ENCODE measurements around the gene GSTM4.
"Not testable (repeated sequence)": the region's sequence is repeated elsewhere in the genome, so short reads cannot be mapped to it uniquely, and the experiment has no call there.

GSTM4 gene

DNA sequence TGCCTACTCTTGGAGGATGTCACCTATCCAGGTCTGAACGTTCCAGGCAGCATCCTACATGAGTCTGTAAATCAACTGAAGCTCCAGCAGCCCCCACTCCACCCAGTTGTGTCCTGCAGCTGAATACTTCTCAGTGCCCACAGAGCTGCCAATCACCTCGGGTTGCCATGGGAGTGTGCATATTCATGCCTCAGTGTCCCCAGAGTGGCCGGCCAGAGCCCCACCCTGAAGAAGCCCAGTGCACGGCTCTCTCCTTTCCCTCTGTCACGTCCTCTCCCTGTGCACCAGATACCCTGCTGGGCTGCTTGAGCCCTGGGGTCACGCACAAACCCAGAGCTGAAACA, 16.1 kb upstream of the GSTM4 start:
- no peak for DNase-seq

DNA sequence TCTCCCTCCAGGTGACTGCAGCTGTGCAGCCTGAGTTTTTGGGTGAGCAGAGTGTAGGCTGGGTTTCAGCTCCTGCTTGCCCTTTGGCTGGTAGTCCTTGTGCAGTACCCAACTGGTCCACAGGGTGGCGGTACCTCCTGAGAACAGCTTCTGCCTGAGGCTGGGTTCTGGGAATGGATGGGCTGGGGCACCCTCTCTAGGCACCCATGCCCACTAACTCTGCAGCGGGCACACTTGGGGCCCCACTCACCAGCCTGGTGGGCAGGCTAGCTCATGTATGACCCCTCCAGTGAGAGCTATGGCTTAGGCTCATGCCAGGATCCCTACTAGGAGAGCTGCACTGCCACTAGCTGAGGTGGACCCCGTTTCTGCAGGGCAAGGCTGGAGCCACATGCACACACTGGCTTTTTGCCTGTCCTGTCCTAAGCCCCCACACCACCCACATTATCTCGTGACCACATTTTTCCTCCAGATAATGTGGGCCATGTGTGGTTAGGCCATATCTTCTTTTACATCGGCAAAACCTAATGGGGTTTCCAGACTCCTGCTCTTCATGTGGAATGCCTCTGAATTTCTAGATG, 15.5 kb upstream of the GSTM4 start:
- peak; percentile 67 for DNase-seq

DNA sequence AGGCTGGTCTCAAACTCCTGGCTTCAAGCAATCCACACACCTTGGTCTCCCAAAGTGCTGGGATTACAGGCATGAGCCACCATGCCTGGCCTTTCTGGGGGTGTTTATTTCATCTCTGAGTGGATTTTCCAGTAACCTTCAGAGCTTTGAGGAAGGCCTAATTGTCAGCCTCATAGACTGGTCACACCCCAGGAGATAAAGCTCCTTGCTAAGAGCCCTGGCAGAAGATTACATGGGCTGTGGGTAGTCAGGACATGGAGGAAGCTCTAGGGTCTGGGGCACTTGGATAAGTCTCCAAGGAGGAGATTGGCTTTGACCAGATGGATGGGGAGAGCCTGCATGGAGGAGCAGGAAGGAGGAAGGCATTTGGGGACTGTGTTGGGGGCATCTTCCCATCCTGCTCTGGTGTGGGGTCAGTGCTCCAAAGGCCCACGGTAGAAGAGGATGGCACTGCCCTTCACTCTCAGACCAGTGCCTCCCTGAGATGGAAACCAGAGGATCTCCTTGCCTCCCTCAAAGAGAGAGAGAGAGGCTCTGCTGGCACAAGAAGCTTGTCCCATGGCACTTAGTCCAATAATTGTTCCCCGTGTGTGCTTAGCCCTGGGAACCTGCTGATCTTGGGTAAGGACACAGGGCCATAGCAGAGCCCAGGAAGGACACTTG, 14.7 kb upstream of the GSTM4 start:
- DNase-seq: no peak

DNA sequence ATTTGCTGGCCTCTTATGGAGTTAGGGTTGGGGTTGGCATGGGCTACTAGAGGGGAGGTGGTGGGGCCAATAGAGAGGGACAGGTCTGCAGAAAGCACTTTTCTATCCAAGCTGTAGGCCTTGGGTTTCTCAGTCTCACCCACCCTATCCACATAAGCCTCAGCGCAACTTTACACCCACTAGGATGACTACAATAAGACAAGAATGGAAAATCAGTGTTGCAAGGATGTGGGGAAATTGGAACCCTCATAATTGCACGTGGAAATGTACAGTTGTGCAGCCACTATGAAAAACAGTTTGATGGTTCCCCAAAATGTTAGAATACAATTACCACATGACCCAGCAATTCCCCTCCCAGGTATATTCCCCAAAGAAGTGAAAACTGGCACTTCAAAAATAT, 14.0 kb upstream of the GSTM4 start:
- DNase-seq: no peak

DNA sequence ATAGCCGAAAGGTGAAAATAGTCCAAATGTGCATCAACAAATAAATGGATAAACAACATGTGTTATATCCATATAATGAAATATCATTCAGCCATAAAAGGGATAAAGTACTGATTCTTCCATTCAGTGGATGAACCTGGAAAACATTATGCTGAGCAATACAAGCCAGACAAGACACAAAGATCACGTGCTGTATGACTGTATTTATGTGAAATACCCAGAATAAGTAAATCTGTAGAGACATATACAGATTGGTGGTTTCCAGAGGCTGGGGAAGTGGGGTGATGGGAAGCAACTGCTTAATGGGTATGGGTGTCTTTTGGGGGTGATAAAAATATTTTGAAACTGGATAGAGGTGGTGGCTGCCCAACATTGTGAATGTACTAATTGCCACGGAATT, 13.3 kb upstream of the GSTM4 start:
- no peak for DNase-seq

DNA sequence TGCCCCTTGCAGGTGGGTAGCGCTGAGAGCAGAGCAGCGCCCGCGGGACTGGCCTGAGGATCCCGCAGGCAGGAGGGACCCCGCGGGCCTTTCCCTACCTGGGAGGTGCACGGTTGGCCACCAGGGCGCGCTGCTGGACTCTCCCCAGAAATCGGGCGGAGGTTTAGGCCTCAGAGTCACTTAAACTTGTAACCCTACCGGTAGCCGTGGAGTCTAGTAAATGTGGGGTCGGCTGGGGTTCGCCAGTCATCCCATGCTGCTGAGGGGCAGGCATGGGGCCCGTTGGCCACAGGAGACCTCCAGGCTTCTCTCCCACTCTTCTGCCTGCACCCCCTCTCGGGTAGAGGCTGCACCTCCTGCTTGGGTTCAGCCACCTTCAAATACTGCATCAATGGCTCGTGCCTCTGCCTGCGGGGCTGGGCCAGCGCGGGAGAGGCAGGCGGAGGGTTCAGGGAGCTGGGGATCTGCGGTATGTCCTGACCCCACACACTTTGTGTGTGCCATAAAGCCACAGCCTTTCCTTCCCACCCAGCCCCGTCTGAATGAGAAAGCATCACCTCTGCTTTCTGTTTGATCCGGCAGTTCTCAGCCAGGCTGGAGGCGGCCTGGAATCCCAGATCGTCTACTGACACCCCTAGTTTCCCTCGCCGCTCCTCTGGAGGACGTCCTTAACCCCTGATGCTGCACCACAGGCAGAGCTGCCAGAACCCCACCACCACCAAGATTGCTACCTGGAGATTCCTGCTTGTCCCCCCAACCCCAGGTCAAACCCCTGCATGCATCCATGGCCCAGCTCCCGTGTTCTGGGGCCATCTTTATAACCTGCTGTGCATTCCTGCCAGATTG, 12.3 kb upstream of the GSTM4 start:
- peak; percentile 75 for DNase-seq

DNA sequence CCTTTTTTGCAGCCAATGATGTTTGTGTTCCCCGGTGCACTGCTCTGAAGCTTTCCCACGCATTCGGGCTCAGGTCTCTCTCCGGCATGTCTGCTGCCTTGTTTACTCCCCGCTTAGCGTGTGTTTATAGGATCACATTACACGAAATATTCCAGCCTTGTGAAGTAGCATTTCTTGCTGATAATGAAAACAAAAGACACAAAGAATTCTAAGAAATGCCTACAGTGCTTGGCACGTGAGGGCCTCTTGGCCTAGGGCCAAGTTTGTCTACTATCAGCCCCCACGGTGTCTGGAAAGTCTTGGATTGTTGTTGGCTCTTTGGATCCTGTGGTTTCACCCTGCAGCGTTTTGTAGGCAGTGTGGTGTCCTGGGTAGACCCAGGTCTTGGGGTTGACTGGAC, 11.2 kb upstream of the GSTM4 start:
- no peak for DNase-seq

DNA sequence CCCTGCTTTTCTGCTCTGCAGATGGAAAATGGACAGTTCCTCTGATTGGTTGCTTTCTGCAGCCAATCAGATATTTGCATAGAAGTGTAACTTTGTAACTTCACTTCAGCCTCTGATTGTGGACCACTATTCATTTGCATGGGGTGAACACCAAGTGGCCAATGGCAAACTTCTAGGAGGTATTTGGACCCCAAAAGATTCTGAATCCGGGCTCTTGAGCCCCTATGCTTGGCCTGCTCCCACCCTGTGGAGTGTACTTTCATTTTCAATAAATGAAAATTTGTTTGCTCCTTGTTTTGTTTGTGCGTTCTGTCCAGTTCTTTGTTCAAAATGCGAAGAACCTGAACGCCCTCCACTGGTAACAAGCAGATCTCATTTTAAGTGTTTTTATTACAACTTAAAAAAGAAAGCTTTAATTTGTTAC, 6.4 kb upstream of the GSTM4 start:
- no peak for DNase-seq

DNA sequence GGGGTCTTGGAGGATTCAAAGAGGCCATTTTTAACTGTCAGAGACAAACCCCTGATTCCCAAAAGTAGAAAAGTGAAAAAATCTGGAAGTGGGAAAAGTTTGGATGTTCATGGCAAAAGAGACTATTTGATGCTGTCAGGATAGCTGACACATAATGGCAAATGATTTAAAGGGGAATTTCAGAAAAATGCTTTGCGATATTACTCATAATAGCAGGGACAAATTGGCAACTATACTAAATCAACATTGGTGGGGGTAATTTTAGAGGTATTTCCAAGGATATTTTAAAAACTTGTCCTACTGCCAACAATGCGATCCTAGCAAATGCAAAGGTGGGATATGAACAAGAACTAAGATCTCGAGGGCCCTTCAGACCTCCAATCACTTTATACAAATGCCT, 5.3 kb upstream of the GSTM4 start:
- no peak for DNase-seq

DNA sequence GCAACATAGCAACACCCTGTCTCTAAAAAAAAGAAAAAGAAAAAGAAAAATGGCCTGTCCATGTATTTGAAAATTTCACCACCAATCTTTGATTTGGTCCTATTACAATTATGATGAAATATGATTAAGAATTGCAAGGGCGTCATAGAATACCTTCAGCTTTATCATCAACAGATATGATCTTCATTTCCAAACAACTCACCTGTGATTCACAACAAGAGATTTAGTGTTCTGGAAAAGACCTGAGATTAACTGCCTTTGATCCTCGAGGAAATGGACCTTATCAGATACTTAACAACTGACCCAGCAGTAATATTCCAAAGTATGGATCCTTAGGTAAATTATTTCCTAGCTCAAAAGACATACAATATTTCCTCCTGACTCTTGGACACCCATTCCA, 3.5 kb upstream of the GSTM4 start:
- no peak for DNase-seq

DNA sequence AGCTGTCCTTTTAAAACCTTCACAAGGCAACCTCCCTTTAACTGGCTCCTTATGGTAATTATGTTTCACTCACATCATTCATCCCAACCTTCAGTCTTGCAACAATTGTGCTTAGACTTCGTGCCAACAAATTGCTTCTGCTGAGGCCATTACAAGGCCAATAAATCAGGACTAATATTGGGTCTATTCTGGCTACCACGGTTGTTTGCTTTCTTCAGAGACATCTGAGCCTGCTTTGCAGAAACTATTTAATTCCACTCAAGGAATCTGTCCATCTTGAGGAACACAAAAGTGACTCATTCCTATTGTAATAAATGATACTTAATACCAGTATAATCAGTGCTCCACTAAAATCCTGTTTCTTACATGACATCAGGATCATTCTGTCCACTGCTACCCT, 2.6 kb upstream of the GSTM4 start:
- DNase-seq: no peak

DNA sequence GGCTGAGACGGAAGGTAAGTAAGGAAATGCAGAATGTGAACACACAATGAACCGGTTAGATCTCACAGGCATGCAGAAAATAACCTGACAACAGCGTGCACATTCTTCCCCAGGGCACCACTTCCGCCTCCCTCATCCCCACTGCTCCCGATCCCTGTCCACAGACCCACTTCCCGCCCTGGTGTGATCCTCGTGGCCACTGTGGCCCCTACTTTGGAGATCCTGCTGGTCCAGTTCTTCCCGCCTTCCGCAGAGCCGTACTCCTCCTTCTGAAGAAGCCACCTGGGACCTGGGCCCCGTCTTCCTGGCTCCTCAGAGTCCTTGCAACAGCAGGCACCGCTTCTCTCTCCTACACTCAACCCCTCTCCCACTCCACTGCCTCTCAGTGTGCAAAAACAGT, 1.4 kb upstream of the GSTM4 start:
- no peak for DNase-seq

DNA sequence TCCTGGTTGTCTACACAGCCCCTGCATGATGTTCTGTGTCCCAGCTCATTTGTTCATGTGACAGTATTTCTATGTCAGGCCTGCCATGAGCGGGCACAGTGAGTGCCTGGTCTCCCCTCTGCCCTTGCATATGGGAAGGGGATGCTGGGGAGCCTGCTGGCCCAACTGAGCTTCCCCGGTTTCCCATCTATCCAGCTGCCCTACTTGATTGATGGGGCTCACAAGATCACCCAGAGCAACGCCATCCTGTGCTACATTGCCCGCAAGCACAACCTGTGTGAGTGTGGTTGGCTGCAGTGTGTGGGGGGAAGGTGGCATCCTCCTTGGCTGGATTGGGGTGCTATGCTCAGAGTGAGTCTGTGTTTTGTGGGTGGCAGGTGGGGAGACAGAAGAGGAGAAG, 1.5 kb downstream of the GSTM4 start:
- no peak for DNase-seq

DNA sequence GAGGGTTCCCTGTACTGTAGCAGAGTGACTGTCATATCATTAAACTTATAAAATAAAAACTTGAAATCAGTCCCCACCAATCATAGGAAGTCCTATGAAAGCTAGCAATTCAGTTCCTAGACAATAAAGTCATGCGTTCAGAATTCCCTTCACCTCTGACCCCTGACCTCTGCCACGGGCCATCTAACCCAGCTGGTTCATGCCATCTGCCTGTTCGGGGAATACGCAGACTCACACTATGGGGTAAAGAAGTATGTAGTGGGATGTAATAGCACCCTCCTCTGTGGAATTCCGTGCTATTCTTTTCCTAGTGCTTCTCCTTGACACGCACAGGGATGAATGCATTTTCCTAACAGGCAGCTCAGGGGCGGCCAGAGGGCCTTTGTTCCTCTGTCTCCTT, 2.1 kb downstream of the GSTM4 start:
- DNase-seq: no peak

DNA sequence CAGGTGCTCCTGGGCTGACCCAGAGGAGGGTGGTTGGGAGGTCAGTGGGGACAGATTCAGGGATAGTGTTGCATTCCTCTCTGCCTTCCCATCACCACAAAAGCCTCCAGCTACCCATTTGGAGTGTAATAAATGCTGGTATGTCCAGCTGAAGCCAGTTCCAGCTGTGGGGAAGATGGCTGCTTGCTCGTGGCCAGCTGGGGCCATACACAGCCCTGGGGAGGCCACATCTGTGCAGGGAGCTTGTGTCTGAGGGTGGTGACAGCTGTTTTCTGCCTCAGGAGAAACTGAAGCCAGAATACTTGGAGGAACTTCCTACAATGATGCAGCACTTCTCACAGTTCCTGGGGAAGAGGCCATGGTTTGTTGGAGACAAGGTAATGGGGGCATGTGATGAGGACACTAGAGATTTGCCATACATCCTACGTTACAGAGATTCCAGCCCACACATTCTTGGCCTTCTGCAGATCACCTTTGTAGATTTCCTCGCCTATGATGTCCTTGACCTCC, 2.7 kb downstream of the GSTM4 start:
- peak; percentile 15 for DNase-seq

DNA sequence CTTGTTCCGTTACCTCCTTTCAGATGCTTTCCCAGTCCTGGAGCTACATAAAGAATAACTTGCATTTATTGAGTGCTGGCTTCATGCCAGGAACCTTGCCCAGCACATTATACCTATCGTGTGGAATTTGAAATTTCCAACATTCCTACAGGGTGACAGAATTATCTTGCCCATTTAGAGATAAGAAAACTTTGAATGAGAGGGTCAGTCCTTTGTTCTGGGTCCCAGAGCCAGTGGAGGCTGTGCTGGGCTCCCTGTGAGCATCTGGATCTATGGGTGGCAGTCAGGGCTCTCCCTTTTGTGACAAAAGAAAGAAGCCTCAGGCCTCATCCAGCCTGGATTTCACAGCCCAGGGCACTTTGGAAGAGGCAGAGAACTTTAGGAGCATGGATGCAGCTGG, 3.2 kb downstream of the GSTM4 start:
- no peak for DNase-seq

DNA sequence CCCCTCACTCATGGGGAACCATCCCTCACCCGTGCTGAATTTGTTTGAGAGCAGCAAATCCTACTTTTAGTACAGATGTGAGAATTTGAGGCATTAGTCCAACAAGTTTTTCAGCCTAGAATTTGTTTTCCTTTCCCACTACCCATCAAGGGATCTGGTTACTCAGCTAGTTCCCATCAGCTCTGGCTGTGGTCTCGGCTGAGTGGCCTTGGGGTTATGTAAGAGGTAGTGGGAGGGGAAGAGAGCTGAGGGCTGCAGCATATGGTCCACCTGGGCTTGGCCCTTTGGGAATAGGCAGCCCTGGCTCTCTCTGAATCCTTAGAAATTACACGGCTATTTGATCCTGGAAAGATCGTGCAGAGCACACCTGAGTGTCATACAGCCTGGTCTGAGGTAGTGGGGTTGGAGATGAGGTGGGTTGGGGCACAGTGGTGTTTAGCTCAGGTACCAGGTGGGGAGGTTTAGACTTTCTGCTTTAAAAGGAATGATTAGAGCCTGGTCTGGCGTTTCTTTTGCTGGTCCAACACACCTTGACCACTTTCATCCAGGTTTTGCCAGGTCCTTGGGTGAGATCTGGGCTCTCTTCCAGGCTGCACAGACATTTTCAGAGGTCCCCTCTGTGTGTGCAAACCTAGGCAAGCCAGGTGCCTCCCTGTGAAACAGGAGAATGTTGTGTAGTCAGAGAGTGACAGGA, 4.2 kb downstream of the GSTM4 start:
- no peak for DNase-seq

DNA sequence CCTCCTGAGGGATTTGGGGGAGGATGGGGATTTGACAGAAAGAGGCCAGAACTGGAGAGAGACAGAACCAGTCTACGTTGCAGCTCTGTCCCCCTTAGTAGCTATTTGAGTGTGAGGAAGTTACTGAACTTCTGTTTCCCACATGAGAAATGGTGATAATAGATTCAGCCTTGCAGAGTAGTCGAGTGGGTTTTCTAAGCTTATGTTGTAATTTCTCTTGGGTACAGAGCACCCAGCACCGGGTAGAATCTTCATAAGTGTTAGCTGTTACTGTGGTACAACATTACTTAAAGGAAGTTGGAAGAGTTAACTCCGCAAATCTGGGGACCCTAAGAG, 4.8 kb downstream of the GSTM4 start:
- not testable (repeated sequence) for DNase-seq

DNA sequence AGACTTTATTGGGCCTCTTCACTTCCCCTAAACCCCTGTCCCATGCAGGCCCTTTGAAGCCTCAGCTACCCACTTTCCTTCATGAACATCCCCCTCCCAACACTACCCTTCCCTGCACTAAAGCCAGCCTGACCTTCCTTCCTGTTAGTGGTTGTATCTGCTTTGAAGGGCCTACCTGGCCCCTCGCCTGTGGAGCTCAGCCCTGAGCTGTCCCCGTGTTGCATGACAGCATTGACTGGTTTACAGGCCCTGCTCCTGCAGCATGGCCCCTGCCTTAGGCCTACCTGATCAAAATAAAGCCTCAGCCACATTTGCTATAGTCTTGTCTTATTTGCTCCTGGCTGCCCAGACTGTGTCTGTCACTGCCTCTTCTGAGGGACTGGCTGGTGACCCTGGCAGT, 5.5 kb downstream of the GSTM4 start:
- DNase-seq: no peak

DNA sequence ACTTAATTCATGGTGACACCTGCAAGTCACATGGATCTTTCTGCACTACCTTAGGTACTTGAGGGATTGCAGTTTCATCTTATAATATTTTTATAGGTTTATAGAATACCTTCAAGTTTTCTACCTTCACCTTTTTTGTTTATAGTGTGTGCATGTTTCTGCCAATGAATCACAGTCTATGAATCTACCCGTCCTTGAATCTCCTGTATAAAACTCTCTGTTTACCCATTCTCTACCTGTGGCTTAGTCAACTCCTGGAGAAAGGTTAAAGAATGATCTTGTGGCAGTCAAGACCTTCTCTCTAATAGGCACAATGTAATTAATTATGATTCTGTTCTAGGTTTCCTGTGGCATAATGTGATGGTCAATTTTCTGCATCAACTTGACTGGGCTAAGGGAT, 8.8 kb downstream of the GSTM4 start:
- no peak for DNase-seq

DNA sequence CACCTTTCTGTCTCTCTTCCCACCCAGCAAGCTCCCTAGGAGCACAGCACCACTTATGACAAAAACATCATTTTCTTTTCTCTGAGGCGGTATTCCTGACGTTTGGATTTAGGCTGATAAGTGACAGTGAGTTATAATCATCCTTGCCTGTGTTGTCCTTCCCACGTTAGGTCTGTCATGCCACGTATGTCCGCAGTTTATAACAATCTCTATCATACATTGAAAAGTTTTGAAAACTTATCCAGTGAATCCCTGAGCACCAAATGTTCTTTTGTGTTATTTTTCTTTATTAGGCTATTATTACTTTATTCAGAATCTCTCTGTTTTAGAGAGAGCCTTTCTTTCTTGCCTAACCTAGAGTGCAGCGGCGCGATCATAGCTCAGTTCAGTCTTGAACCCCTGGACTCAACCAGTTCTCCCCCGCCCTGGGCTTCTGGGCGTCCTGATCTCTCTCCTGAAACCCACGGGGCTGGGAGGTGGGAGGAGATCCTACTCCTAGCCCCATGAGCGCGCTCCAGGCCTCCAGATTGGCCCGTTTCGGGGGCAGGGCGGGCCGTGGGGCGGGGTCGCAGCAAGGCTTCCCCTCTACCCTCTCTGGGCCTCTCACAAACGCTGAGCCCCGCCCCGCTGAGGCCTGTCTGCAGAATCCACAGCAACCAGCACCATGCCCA, 11.7 kb downstream of the GSTM4 start, which contains the start of gene GSTM2:
TSS of gene GSTM2 (plus strand) at position 606 of the 671 bp plus-strand sequence. CDS start at position 665, 59 bp downstream.
- peak; percentile 86 for DNase-seq

DNA sequence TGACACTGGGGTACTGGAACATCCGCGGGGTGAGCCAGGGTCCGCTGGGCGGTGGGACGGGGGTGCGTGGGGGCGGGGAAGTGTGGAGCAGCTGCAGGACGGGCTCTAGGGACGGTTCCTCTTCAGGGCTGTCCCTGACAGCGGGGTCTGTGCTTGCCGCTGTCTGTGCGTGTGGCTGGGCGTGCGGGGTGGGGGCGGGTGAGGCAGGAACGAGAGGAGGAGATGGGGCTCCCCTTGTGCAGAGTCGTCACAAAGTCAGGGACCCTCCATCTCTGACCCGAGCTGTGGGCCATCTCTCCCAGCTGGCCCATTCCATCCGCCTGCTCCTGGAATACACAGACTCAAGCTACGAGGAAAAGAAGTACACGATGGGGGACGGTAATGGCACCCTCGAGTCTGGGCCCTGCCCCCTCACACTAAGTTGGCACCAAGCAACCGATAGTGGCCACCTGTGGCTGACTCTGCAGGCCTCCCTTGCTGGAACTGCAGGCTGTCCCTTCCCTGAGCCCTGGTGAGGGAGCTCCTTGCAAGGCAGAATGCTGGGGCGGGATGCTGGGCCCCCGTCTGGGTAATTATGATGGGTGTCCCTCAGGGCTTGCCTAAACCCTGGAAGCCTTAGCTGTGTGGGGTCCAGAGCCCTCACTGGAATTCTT, 12.3 kb downstream of the GSTM4 start:
- DNase-seq: no peak

Measured in GDM1 (cell line).